GM23338 (cell line): ENCODE data around the gene ASPSCR1. TPM values are rescaled to one million over a fixed set of nuclear protein-coding genes. Genes with fewer than 3 reads are reported as not detected.

Experiments used
- ATAC-seq: fragments of 200-7000 bp; cut with Tn5 transposase; 3 replicates; pipeline ENCODE4 v1.9.1; 2020
- DNase-seq: peaks from one replicate; pipeline ENCODE4 v3.0.0-alpha.2; 2015; ENCODE audit warnings: low spot score
- H2AFZ ChIP-seq: fragments of 200-600 bp; sonication (generic); 2 replicates; pipeline ENCODE4 v1.8.0; 2016; ENCODE audit warnings: antibody characterized with exemption, mild to moderate bottlenecking, moderate library complexity
- H3F3A ChIP-seq: fragments of 200-600 bp; sonication (generic); replicated peaks from 2 replicates; pipeline ENCODE4 v1.8.0; 2017; ENCODE audit warnings: antibody characterized with exemption, mixed run types, low read depth
- H3K27ac ChIP-seq: fragments of 200-600 bp; sonication (generic); 2 replicates; pipeline ENCODE4 v1.6.1; 2016; ENCODE audit warnings: low read depth
- H3K27me3 ChIP-seq: fragments of 200-600 bp; sonication (generic); 2 replicates; pipeline ENCODE4 v1.8.0; 2016; ENCODE audit warnings: mild to moderate bottlenecking, mixed run types, moderate library complexity; ENCODE audit not compliant: insufficient read depth
- H3K36me3 ChIP-seq: fragments of 200-600 bp; sonication (generic); 2 replicates; pipeline ENCODE4 v1.8.0; 2016; ENCODE audit warnings: mild to moderate bottlenecking; ENCODE audit not compliant: insufficient read depth
- H3K4me1 ChIP-seq: fragments of 200-600 bp; sonication (generic); 2 replicates; pipeline ENCODE4 v1.8.0; 2016; ENCODE audit warnings: mild to moderate bottlenecking, moderate library complexity; ENCODE audit not compliant: insufficient read depth
- H3K4me2 ChIP-seq: fragments of 200-600 bp; sonication (generic); 2 replicates; pipeline ENCODE4 v1.7.1; 2017; ENCODE audit warnings: mixed run types
- H3K4me3 ChIP-seq: fragments of 200-600 bp; sonication (generic); 2 replicates; pipeline ENCODE4 v1.6.1; 2016; ENCODE audit warnings: mixed run types
- H3K79me2 ChIP-seq: fragments of 200-600 bp; sonication (generic); replicated peaks from 2 replicates; pipeline ENCODE4 v1.8.0; 2017; ENCODE audit warnings: mild to moderate bottlenecking; ENCODE audit not compliant: insufficient read depth
- H3K9me2 ChIP-seq: fragments of 200-600 bp; sonication (generic); 2 replicates; pipeline ENCODE4 v1.8.0; 2017; ENCODE audit not compliant: insufficient read depth
- H4K20me1 ChIP-seq: fragments of 200-600 bp; sonication (generic); replicated peaks from 2 replicates; pipeline ENCODE4 v1.8.0; 2017; ENCODE audit warnings: mild to moderate bottlenecking; ENCODE audit not compliant: insufficient read depth
- H3K27ac Mint-ChIP-seq: 2 replicates; pipeline ENCODE4 v1.8.0; 2020; ENCODE audit warnings: inconsistent platforms, mild to moderate bottlenecking, moderate library complexity, mixed read lengths
- H3K27me3 Mint-ChIP-seq: 3 replicates; pipeline ENCODE4 v1.8.0; 2022; ENCODE audit warnings: low read depth, mild to moderate bottlenecking, moderate library complexity, mixed read lengths, inconsistent platforms; ENCODE audit not compliant: insufficient read depth, poor library complexity
- H3K36me3 Mint-ChIP-seq: 3 replicates; pipeline ENCODE4 v1.8.0; 2021; ENCODE audit warnings: low read depth, mild to moderate bottlenecking, inconsistent platforms, moderate library complexity, mixed read lengths
- H3K4me1 Mint-ChIP-seq: 3 replicates; pipeline ENCODE4 v1.8.0; 2020; ENCODE audit warnings: mild to moderate bottlenecking, inconsistent platforms, mixed read lengths
- H3K4me3 Mint-ChIP-seq: 3 replicates; pipeline ENCODE4 v1.8.0; 2021; ENCODE audit warnings: moderate library complexity, mild to moderate bottlenecking, inconsistent platforms, mixed read lengths
- H3K9me3 Mint-ChIP-seq: 3 replicates; pipeline ENCODE4 v1.8.0; 2020; ENCODE audit warnings: moderate library complexity, mild to moderate bottlenecking, inconsistent platforms, mixed read lengths
- CREB1 ChIP-seq: fragments of 250-450 bp; sonication (Bioruptor Pico); IDR thresholded peaks from 2 replicates; pipeline ENCODE4 v1.5.0; 2020; ENCODE audit warnings: low read depth, mild to moderate bottlenecking, moderate library complexity
- EZH2 ChIP-seq: fragments of 200-600 bp; sonication (generic); IDR thresholded peaks from one replicate; pipeline ENCODE4 v1.8.0; 2017; ENCODE audit warnings: antibody characterized with exemption, mild to moderate bottlenecking, low read depth; ENCODE audit not compliant: unreplicated experiment
- EZH2phosphoT487 ChIP-seq: fragments of 200-600 bp; sonication (generic); IDR thresholded peaks from one replicate; pipeline ENCODE4 v1.8.1; 2018; ENCODE audit warnings: antibody characterized with exemption; ENCODE audit not compliant: unreplicated experiment
- JUNB ChIP-seq: IDR thresholded peaks from one replicate; pipeline ENCODE4 v1.6.1; 2016; ENCODE audit warnings: antibody characterized with exemption; ENCODE audit not compliant: unreplicated experiment
- POLR2AphosphoS5 ChIP-seq: IDR thresholded peaks from 2 replicates; pipeline ENCODE4 v1.6.1; 2016; ENCODE audit warnings: antibody characterized with exemption, low read depth
- STAT1 ChIP-seq: IDR thresholded peaks from one replicate; pipeline ENCODE4 v1.6.1; 2016; ENCODE audit warnings: antibody characterized with exemption; ENCODE audit not compliant: unreplicated experiment
- polyA plus RNA-seq: library from polyadenylated mRNA; unstranded; fragments of >200 nt; fragmentation: Nextera tagmentation; extraction: Ambion mirVana; gene quantifications from 2 replicates; pipeline ENCODE4 v1.2.1, GENCODE V29; 2016
- total RNA-seq: library from RNA; depleted of rRNA; stranded (reverse); fragments of >200 nt; shearing (Covaris generic); gene quantifications from 2 replicates; pipeline ENCODE4 v1.2.3, GENCODE V29; 2014
- TF ChIP-seq, protein P1 (sequence below), 2 experiments: fragments of 200-600 bp in 1 of 2; sonication (generic) in 1 of 2; conservative IDR thresholded peaks; 2 replicates each; pipeline versions ENCODE4 v1.5.1 to v1.6.1; 2016 to 2017; ENCODE audit warnings: antibody characterized with exemption in 2 of 2, low read depth in 2 of 2, mild to moderate bottlenecking in 2 of 2, moderate library complexity in 1 of 2
- TF ChIP-seq, protein P2 (sequence below): IDR thresholded peaks from 2 replicates; pipeline ENCODE4 v1.6.1; 2016; ENCODE audit warnings: antibody characterized with exemption
- TF ChIP-seq, protein P3 (sequence below): IDR thresholded peaks from one replicate; pipeline ENCODE4 v1.6.1; 2018; ENCODE audit warnings: antibody characterized with exemption; ENCODE audit not compliant: unreplicated experiment

Gene ASPSCR1
- total and polyA plus RNA-seq, 2 experiments from 2014 or later, result 44.2 to 46.9 TPM

DNA sequence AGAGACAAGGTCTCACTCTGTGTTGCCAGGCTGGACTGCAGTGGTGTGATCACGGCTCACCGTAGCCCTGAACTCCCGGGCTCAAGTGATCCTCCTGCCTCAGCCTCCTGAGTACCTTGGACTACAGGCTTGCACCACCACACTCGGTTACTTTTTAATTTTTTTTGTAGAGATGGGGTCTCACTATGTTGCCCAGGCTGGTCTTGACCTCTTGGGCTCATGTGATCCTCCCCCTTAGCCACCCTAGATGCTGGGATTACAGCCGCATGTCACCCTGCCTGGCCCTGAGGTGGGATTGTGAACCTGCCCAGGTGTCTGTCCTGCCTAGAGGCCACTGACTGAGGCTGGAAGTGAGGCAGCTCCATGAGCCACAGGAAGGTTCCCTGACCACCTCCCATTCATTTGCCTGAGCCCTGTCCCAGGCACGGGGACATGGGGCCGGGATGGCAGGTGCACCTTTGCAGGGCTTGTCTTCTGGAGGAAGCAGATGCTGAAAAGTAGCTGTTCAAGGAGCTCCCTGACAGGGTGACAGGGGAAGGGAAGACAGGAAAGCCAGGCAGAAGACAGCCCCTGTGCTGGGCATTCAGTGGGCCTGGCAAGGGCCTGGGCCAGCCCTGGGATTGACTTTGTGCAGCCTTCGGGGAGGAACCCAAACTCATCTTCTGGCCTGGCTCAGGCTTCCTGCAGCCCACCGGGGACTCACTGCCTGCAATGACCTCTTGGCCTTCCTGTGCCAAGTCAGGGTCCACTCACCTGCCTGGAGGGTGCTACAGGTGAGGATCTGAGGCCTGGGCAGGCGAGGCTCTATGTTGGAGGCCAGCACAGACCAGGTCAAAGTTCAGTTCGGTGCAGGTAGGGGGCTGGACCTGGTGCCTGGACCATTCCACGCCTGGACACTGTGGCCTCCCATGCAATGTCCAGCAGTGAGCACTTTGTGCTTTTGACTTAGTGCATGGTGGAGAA, 8.3 kb upstream of the ASPSCR1 start:
- Mint-ChIP-seq H3K27me3 (peaks cover 46% of the 10 kb centered on the region), H3K4me3 (no peak overlapping the region), H3K27ac (no peak overlapping the region)

DNA sequence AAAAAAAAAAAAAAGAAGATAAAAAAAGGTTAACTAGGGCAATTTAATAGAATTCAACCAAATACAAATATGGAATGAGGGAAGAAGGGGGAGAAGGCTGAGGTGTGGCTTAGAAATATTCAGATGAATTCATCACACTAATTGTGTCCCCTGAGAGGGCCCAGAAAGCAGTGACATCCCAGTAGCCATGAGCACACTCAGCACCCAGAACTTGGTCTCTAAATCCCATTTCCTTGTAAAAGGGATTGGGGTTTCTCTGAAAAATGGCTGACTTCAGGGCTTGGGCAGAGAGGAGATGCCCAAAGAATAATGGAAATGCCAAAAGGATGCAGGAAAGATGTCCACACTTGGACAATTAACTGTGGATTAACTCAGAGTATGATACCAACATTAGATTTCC, 4.0 kb upstream of the ASPSCR1 start:
- Histone ChIP-seq H3F3A (0 out of 2 replicates have a peak, but pooled peaks cover 3% of the 10 kb centered on the region), H3K4me2 (no peak overlapping the region), H2AFZ (no peak overlapping the region), H3K4me3 (no peak overlapping the region), H3K79me2 (peaks cover 5% of the 10 kb centered on the region; the same call in 1 of the 2 replicates), H4K20me1 (no peaks in the 10 kb centered on the region), H3K36me3 (no peaks in the 10 kb centered on the region), H3K27ac (no peak overlapping the region), H3K27me3 (peaks cover 39% of the 10 kb centered on the region), H3K9me2 (no peaks in the 10 kb centered on the region), H3K4me1 (peaks cover 2% of the 10 kb centered on the region; the same call in 1 of the 2 replicates)
- H3K36me3 Mint-ChIP-seq, result peaks cover 9% of the 10 kb centered on the region; the same call in 2 of the 3 replicates
- H3K4me1 Mint-ChIP-seq, result no peaks in the 10 kb centered on the region
- peaks cover 23% of the 10 kb centered on the region for H3K9me3 Mint-ChIP-seq
- ATAC-seq, result no peak
- peaks cover 44% of the 10 kb centered on the region for H3K27me3 Mint-ChIP-seq
- no peak overlapping the region for H3K27ac Mint-ChIP-seq
- DNase-seq, result no peak
- H3K4me3 Mint-ChIP-seq, result no peak overlapping the region
- TF ChIP-seq JUNB (no peak), CREB1 (CRISPR knock-in tag) (no peak), EZH2phosphoT487 (no peak), POLR2AphosphoS5 (no peak)
- TF ChIP-seq, protein P1, sequence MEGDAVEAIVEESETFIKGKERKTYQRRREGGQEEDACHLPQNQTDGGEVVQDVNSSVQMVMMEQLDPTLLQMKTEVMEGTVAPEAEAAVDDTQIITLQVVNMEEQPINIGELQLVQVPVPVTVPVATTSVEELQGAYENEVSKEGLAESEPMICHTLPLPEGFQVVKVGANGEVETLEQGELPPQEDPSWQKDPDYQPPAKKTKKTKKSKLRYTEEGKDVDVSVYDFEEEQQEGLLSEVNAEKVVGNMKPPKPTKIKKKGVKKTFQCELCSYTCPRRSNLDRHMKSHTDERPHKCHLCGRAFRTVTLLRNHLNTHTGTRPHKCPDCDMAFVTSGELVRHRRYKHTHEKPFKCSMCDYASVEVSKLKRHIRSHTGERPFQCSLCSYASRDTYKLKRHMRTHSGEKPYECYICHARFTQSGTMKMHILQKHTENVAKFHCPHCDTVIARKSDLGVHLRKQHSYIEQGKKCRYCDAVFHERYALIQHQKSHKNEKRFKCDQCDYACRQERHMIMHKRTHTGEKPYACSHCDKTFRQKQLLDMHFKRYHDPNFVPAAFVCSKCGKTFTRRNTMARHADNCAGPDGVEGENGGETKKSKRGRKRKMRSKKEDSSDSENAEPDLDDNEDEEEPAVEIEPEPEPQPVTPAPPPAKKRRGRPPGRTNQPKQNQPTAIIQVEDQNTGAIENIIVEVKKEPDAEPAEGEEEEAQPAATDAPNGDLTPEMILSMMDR (conservative IDR thresholded peaks at IDR 0.05; ENCODE audit: low read depth in 2 of 2), result no peak
- TF ChIP-seq, protein P2, sequence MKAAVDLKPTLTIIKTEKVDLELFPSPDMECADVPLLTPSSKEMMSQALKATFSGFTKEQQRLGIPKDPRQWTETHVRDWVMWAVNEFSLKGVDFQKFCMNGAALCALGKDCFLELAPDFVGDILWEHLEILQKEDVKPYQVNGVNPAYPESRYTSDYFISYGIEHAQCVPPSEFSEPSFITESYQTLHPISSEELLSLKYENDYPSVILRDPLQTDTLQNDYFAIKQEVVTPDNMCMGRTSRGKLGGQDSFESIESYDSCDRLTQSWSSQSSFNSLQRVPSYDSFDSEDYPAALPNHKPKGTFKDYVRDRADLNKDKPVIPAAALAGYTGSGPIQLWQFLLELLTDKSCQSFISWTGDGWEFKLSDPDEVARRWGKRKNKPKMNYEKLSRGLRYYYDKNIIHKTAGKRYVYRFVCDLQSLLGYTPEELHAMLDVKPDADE, result no peak

More for the DNA sequence above, 8.3 kb upstream of the ASPSCR1 start:
- Histone ChIP-seq H3K4me1 (peaks cover 21% of the 10 kb centered on the region), H4K20me1 (no peaks in the 10 kb centered on the region), H3K4me3 (no peak overlapping the region), H3K27ac (no peak overlapping the region), H3F3A (peaks cover 10% of the 10 kb centered on the region; the same call in 1 of the 2 replicates), H3K4me2 (no peak overlapping the region), H2AFZ (no peak overlapping the region), H3K79me2 (no peaks in the 10 kb centered on the region), H3K9me2 (no peaks in the 10 kb centered on the region), H3K27me3 (peaks cover 53% of the 10 kb centered on the region), H3K36me3 (no peaks in the 10 kb centered on the region)
- TF ChIP-seq, protein P3, sequence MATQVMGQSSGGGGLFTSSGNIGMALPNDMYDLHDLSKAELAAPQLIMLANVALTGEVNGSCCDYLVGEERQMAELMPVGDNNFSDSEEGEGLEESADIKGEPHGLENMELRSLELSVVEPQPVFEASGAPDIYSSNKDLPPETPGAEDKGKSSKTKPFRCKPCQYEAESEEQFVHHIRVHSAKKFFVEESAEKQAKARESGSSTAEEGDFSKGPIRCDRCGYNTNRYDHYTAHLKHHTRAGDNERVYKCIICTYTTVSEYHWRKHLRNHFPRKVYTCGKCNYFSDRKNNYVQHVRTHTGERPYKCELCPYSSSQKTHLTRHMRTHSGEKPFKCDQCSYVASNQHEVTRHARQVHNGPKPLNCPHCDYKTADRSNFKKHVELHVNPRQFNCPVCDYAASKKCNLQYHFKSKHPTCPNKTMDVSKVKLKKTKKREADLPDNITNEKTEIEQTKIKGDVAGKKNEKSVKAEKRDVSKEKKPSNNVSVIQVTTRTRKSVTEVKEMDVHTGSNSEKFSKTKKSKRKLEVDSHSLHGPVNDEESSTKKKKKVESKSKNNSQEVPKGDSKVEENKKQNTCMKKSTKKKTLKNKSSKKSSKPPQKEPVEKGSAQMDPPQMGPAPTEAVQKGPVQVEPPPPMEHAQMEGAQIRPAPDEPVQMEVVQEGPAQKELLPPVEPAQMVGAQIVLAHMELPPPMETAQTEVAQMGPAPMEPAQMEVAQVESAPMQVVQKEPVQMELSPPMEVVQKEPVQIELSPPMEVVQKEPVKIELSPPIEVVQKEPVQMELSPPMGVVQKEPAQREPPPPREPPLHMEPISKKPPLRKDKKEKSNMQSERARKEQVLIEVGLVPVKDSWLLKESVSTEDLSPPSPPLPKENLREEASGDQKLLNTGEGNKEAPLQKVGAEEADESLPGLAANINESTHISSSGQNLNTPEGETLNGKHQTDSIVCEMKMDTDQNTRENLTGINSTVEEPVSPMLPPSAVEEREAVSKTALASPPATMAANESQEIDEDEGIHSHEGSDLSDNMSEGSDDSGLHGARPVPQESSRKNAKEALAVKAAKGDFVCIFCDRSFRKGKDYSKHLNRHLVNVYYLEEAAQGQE, result no peak
- TF ChIP-seq EZH2 (no peak), EZH2phosphoT487 (no peak), STAT1 (no peak), JUNB (no peak)
- H3K4me1 Mint-ChIP-seq, result peaks cover 3% of the 10 kb centered on the region; the same call in 1 of the 3 replicates
- no peak for DNase-seq
- no peak for ATAC-seq
- peaks cover 5% of the 10 kb centered on the region; the same call in 1 of the 3 replicates for H3K36me3 Mint-ChIP-seq
- H3K9me3 Mint-ChIP-seq, result peaks cover 19% of the 10 kb centered on the region
